ENCODE data around the gene CCR5AS. TPM values are rescaled to one million over a fixed set of nuclear protein-coding genes. Genes with fewer than 3 reads are reported as not detected.

CCR5AS gene

GRCh38 chr3:46314517-46314916, 92.3 kb downstream of the CCR5AS start:
- DNase-seq (ENCODE audit: low read depth): no peak

Other genes with a start within 250 kb of the CCR5AS start
- gene CCR1, start 198.8 kb downstream of the CCR5AS start, total RNA-seq (2014; rRNA removed; shearing (Covaris generic)): 5.6 and 7.3 TPM in 2 replicates
- gene CCR3, start 164.6 kb downstream of the CCR5AS start, total RNA-seq (2014; rRNA removed; shearing (Covaris generic)): 0.20 TPM in 1 of 2 replicates, not detected in the other
- gene CCR2, start 53.0 kb downstream of the CCR5AS start, total RNA-seq (2014; rRNA removed; shearing (Covaris generic)): 0.12 TPM in 1 of 2 replicates, not detected in the other
- gene CCR5, start 36.1 kb downstream of the CCR5AS start, total RNA-seq (2014; rRNA removed; shearing (Covaris generic)): not detected in 2 replicates
- gene CCRL2, start 193 bp upstream of the CCR5AS start, total RNA-seq (2014; rRNA removed; shearing (Covaris generic)): 0.27 and 1.0 TPM in 2 replicates
- 0.30 and 0.52 TPM in 2 replicates for gene LTF, start 57.8 kb upstream of the CCR5AS start, total RNA-seq (2014; rRNA removed; shearing (Covaris generic))
- 0.20 and 0.81 TPM in 2 replicates for gene RTP3, start 90.9 kb upstream of the CCR5AS start, total RNA-seq (2014; rRNA removed; shearing (Covaris generic))
- 0.17 and 1.1 TPM in 2 replicates for gene LRRC2, start 159.2 kb upstream of the CCR5AS start, total RNA-seq (2014; rRNA removed; shearing (Covaris generic))
- not detected in 2 replicates for gene FAM240A, start 205.5 kb upstream of the CCR5AS start, total RNA-seq (2014; rRNA removed; shearing (Covaris generic))